Limb (tissue), 2 donors: ENCODE measurements around the gene STPG3.
A peak's percentile ranks its signal among the peaks of the same experiment; 100 is the strongest.
"Not testable (repeated sequence)": the region's sequence is repeated elsewhere in the genome, so short reads cannot be mapped to it uniquely, and the experiment has no call there.

ENCODE experiments used
- DNase-seq, 2 donors: peaks; one replicate each; pipeline ENCODE4 v3.0.0-alpha.2; 2016; ENCODE audit errors: extremely low spot score in 2 of 2

Gene STPG3

DNA sequence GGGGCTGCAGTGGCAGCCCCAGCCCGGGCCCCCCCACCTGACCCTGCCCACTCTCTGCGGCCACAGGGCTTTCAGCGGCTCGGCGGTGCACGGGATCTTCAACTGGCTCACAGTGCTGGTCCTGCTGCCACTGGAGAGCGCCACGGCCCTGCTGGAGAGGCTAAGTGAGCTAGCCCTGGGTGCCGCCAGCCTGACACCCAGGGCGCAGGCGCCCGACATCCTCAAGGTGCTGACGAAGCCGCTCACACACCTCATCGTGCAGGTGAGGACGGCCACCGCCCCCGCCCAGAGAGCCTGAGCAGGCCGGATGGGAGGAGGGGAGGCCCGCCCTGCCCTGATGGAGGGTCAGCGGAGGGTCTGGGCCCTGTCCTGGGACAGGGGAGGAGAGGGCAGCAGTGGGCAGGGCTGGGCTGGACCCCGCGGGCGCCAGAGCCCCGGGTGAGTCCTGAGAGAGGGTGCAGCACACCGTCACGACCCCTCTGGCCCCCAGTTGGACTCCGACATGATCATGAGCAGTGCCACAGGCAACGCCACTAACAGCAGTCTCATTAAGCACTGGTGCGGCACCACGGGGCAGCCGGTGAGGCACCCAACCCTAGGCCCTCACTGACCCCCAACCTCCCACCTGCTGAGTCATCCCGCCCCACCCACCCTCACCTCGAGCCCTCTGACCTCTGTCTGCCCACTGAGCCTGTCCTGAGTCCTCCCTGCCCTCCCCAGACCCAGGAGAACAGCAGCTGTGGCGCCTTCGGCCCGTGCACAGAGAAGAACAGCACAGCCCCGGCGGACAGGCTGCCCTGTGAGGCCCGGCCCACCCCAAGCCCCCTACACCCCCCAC is 17.7 kb upstream of the STPG3 start:
- DNase-seq: no peak

DNA sequence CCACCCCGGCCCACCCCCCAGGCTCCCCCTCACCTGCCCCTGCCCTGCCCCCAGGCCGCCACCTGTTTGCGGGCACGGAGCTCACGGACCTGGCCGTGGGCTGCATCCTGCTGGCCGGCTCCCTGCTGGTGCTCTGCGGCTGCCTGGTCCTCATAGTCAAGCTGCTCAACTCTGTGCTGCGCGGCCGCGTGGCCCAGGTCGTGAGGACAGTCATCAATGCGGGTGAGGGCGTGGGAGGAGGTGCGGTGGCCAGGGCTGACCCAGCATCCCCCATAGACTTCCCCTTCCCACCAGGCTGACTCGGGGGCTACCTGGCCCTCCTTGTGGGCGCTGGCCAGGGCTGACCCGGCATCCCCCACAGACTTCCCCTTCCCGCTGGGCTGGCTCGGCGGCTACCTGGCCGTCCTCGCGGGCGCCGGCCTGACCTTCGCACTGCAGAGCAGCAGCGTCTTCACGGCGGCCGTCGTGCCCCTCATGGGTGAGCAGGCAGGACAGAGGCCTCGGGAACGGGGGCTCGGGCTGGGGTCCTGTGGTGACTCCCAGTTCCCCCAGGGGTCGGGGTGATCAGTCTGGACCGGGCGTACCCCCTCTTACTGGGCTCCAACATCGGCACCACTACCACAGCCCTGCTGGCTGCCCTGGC is 16.9 kb upstream of the STPG3 start:
- no peak for DNase-seq

DNA sequence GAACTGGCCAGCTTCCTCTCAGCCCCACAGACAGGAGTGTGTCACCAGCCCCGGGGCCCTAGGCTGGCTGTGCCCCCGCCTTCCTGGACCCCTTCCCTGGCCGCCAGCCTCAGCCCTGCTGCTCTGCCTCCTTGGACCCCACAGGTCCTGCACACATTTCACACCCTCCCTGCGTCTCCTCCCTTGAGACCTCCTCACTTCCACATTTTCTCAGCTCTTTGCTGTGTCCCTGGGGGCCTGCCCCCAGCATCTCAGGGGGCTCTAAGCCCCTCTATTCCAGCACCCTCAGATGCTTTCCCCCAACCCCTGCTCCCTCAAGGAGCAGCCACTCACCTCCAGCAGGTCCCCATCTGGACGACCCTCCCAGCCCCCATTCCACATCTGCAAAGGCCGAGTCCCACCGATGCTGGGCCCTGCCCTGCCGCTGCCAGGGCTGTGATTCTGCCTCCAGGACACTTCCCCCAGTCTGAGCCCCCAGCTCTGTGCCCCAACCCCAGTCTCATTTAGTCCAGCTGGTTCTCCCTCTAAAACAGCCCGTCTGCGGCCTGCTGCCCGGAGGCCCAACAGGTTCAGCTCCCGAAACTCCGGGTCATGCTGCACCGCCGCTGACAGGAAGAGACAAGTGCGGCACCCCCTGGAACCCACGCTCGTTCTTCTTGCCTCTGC is 16.2 kb upstream of the STPG3 start:
- no peak for DNase-seq

DNA sequence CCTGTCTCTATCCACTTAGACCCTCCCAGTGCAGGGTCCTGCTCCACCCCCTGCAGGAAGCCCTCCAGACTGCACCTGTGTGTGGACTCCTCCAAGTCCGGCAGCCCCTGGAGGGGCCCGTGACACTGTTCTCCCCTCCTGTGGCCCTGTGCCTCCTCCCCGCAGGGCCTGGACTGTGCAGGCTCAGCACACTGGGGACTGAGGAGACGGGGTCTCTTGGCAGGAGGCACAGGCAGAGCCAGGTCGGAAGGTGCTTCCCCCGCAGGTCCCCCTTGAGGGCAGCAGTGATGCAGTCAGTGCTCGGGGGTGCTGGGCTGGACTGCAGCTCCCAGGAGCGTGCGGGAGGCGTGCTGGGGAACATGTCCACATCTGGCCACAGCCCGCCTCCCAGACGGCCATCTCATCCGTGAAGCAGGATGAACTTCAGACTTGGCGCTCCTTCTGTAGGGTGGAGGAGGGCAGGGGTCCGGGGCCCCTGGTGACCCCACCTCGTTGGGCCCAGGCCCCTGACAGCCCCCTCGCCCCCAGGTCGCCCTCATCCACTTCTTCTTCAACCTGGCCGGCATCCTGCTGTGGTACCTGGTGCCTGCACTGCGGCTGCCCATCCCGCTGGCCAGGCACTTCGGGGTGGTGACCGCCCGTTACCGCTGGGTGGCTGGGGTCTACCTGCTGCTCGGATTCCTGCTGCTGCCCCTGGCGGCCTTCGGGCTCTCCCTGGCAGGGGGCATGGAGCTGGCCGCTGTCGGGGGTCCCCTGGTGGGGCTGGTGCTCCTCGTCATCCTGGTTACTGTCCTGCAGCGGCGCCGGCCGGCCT is 15.5 kb upstream of the STPG3 start:
- no peak for DNase-seq

DNA sequence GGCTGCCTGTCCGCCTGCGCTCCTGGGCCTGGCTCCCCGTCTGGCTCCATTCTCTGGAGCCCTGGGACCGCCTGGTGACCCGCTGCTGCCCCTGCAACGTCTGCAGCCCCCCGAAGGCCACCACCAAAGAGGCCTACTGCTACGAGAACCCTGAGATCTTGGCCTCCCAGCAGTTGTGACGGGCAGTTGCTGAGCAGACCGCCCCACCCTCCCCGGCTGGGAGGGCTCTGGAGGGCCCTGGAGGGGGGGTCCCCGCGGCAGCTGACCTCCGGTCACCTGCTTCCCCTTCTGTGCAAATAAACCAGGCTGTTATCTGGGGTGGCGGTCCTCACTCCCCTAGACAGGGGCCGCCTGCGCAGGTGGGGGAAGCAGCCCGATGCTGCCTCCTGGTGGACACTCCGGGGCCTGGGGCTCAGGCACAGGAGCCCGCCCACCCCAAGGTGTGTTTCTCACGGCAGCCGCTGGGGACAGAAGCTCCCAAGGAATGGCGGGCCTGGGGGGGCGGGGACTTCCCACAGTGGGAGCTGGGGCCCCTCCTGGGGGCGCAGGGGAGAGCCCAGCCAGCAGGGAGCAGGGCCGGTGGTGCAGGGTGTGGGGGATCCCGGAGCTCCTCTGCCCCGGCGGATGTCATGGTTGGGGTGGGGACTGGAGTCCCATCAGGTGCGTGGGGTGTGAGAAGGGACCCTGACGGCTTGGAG is 14.7 kb upstream of the STPG3 start:
- DNase-seq: peak; percentile 83 to 91

DNA sequence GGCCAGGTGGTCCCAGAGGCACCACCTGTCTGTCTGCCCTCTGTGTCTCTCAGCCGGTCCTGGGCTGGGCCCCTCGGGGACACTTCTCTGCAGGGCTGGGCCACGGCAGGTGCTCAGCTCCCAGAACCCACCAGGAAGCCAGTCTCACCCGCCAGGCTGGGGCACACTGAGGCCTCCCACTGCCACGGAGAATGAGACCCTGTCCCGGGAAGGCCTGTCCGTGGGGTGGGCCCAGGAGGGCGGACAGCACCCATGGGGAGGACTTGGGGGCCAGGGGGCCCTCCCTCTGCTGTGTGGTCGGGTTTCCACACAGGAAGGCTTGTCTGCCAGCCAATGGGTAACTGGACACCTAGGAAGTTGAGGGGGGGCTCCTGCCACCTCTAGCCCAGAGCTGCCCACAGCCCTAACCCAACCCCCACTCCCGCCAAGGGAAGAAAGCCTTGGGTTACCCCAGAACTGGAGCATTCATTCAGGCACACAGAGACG is 14.1 kb upstream of the STPG3 start:
- no peak for DNase-seq

DNA sequence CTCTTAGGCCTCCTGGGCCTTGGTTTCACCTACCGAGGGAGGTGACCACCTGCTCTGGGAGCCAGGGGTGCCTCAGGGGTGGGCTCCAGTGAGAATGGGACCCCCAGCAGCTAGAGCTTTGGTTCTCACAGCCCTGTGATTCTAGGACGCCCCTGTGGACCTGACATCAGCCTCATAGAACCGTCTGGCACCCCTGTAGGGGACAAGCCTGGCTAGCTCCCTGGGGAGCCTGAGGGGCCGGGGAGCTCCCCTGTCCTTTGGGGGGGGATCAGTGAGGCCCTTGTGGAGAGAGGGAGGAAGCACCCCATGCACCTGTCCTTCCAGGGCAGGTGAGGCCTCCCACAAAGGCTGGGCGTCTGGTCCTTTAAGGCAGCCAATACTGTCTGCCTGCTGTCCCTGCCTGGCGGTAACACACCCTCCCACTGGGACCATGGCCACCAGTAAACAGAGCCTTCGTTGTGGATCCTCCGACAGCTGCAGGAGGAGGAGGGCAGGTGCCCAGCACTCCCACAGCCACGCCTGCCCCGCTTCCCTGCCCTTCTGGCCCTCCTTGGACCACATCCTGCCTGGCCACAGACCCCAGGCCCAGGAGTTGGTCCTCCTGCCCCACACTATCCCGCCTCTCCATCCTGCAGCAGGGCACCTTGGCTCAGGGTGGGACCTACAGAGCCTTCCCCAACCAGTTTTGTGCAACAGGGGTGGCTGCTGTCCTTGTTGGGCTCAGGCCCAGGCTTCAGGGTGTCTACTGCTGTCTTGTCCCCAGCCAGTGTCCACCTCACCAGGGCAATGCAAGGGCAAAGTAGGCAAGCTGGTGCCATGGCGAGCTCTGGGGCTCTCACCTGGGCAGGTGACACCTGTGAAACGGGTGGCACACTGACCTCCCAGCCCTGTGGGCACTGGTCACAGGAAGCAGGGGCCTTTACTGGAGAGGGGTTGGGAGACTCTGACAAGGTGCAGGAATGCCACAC is 13.0 kb upstream of the STPG3 start:
- no peak for DNase-seq

DNA sequence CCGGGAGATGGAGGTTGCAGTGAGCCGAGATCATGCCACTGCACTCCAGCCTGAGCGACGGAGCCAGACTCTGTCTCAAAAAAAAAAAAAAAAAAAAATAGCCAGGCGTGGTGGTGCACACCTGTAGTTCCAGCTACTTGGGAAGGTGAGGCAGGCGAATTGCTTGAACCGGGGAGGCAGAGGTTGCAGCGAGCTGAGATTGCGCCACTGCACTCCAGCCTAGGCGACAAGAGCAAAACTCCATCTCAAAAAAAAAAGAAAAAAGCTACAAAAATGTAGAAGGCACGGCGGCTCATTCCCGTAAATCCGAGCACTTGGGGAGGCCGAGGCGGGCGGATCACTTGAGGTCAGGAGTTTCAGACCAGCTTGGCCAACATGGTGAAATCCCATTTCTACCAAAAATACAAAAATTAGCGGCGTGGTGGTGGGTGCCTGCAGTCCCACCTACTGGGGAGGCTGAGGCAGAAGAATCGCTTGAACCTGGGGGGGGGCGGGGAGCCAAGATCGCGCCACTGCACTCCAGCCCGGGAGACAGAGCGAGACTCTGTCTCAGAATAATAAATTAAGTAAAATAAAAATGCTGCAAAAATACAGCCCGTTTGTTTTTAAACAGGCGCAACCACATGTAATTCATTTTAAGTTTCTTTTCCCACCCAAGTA is 11.4 kb upstream of the STPG3 start:
- not testable (repeated sequence) for DNase-seq

DNA sequence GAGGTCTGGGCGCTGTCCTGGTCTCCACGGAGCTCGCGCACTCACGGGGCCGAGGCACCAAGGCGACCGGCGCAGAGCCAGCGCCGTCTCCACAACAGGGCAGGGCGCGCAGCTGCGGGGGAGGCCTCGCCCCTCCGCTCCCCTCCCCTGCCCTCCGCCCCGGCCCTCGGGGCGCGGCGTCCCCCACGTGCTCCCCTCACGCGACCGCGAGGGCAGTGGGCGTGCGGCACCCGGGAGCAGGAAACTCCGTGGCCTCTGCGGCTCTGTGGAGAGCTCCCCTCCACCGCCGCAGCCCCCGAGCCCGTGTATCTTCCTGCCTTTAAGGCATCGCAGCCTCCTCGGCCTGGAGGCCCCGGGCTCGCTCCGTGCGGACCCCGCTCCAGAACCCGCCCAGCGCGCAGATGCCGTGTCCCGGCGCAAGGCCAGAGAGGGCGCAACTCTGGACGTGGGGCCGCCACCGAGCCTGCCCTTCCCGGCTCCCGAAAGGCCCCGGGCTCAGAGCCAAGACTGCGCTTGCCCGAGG is 10.7 kb upstream of the STPG3 start:
- peak; percentile 56 to 85 for DNase-seq

DNA sequence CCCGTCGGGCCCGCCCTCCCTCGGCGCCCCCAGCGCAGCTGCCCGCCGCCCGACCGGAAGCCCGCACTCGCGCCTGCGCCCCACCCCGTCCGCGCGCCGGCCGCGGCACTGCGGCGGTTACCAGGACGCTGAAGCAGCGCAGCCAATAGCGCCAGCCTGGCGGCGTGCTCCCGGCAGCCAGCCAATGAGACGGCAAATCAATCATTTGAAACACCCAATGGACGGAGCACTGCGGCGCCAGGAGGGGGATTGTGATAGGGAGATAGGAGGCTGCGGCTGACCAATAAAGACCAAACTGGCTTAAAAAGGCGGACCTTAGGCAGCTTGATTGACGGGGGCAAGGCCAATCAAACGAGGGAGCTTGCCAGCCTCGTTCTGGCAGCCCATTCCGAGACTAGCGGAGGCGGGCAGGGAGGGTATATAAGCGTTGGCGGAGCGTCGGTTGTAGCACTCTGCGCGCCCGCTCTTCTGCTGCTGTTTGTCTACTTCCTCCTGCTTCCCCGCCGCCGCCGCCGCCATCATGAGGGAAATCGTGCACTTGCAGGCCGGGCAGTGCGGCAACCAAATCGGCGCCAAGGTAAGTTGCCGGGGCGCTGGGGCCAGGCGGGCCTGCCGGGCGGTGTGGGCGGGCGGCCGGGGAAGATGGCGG is 10.1 kb upstream of the STPG3 start, which contains the start of gene TUBB4B:
Gene TUBB4B, plus strand, starts transcription at position 447 of the 649 bp plus-strand sequence. Its CDS starts 74 bp downstream, at position 521.
- DNase-seq: peak; percentile 99 to 100

DNA sequence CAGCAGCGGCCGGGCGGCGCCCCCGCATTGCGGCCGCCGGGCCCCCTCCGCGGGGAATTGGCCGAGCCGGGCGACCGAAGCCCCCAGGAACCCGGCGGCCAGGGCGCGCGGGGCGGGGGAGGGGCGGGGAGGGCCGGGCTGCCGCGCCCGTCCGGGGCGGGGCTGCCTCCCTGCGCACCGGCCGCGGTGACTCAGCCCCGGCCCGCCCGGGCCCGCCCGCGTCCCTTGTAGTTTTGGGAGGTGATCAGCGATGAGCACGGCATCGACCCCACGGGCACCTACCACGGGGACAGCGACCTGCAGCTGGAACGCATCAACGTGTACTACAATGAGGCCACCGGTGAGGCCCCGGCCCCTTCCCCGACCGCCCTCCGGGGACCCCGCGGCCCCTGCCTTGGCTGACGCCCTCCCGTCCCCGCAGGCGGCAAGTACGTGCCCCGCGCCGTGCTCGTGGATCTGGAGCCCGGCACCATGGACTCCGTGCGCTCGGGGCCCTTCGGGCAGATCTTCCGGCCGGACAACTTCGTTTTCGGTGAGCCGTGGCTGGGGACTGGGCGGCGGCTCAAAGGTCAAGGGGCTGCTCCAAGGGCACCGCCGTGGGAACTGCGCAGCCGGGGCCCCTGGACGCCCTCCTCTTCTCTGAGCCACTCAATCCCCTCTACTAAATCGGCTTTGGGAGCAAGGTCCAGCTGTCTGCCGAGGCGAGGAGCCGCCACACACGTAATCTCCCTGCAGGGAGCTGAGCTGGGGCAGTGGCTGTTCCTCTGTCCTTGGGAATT is 9.4 kb upstream of the STPG3 start:
- DNase-seq: no peak

DNA sequence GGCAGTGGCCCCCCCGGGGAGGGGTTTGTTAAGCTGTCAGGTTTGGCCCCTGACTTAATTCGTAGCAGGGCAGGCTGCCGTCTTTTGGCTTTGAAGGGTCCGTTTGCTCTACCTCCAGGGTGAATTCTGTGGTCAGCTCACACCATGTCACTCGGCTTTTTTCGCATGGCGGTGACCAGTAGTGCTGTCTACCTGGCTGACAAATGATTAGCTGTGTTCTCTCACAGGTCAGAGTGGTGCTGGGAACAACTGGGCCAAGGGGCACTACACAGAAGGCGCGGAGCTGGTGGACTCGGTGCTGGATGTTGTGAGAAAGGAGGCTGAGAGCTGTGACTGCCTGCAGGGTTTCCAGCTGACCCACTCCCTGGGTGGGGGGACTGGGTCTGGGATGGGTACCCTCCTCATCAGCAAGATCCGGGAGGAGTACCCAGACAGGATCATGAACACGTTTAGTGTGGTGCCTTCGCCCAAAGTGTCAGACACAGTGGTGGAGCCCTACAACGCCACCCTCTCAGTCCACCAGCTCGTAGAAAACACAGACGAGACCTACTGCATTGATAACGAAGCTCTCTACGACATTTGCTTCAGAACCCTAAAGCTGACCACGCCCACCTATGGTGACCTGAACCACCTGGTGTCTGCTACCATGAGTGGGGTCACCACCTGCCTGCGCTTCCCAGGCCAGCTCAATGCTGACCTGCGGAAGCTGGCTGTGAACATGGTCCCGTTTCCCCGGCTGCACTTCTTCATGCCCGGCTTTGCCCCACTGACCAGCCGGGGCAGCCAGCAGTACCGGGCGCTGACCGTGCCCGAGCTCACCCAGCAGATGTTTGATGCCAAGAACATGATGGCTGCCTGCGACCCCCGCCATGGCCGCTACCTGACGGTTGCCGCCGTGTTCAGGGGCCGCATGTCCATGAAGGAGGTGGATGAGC is 8.6 kb upstream of the STPG3 start:
- no peak for DNase-seq

DNA sequence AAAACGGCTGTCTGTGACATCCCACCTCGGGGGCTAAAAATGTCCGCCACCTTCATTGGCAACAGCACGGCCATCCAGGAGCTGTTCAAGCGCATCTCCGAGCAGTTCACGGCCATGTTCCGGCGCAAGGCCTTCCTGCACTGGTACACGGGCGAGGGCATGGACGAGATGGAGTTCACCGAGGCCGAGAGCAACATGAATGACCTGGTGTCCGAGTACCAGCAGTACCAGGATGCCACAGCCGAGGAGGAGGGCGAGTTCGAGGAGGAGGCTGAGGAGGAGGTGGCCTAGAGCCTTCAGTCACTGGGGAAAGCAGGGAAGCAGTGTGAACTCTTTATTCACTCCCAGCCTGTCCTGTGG is 7.8 kb upstream of the STPG3 start:
- DNase-seq: not testable (repeated sequence)

DNA sequence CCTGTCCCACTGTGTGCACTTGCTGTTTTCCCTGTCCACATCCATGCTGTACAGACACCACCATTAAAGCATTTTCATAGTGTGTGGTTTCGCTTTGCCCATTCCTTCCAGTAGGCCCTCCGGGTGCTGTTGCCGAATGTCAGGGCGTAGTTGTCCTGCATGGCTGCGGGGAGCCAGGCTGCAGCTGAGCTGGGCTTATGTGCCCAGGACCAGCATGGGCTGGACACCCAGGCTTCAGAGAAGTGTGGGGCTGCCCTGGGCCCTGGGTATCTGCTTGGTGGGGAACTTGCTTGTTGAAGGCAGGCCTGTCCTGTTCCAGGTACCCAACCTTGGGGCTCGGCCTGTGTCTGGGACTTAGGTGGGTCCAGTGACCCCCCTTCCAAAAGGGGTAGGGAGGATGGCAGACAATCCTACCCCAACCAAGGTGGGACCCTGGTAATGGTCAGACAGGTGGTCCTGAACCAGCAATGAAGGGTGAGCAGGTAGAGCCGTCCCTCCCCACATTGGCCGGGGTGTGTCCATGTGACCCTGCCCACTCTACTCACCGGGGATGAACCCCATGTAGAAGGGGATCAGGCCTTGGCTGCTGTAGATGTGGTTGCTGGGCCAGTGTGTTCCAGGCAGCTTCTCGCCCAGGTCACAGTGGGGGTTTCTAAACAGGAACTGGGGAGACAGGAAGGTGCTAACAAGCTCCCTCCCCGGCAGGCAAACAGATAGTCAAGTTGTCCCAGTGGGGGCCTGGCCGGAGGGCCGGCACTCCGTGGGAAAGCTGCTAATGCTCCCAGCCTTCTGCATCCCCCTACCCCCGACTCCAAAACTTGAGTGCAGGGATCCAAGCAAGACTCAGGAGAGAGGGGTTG is 7.2 kb upstream of the STPG3 start:
- no peak for DNase-seq
